ENCODE data around the gene GPRIN2. TPM values are rescaled to one million over a fixed set of nuclear protein-coding genes. Genes with fewer than 3 reads are reported as not detected.

Gene GPRIN2
- total RNA-seq, 3 donors from 2014 or later: 17.2 to 58.7 (median 40.7) TPM

DNA sequence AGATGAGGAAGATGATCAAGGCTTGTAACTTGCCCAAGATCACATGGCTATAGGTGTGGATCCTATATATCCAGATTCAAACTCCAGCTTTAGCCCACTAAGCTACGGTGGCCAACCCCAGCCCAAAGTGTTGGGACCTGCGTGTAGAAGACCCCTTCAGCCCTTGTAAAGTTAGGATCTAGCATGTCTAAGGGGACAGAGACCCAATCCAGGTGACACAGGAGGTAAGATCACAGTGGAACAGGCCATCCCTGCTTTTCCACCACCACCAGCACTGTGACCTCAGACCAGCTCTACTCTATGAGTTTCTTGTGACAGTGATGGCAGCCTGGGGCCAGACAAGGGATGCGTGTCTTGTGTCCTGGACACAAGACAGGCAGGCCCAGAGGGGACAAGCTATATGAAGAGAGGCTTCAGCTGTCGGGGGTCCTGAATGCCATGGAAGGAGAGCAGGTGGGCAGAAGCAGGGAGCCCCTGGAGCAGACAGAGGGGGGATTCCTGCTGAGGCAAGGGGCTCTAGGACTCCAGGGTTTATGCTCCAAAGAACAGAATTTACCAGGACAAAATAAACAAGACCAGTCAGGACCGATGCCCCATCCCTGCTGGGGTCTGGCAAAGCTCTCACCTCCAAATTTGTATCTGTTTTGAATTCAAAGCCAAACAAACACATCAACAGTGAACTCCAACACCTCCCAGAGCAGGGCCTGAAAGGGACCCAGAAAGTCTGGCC is 10.4 kb downstream of the GPRIN2 start:
- peak in 2 of 3 donors; percentile 7 to 44 for DNase-seq
- no peaks in the 10 kb centered on the region for H3K9me3 ChIP-seq
- H3K36me3 ChIP-seq (ENCODE audit: low read depth): no peaks in the 10 kb centered on the region
- peaks cover 15% of the 10 kb centered on the region for H3K4me1 ChIP-seq (ENCODE audit: low read depth)
- TF ChIP-seq, protein P1, sequence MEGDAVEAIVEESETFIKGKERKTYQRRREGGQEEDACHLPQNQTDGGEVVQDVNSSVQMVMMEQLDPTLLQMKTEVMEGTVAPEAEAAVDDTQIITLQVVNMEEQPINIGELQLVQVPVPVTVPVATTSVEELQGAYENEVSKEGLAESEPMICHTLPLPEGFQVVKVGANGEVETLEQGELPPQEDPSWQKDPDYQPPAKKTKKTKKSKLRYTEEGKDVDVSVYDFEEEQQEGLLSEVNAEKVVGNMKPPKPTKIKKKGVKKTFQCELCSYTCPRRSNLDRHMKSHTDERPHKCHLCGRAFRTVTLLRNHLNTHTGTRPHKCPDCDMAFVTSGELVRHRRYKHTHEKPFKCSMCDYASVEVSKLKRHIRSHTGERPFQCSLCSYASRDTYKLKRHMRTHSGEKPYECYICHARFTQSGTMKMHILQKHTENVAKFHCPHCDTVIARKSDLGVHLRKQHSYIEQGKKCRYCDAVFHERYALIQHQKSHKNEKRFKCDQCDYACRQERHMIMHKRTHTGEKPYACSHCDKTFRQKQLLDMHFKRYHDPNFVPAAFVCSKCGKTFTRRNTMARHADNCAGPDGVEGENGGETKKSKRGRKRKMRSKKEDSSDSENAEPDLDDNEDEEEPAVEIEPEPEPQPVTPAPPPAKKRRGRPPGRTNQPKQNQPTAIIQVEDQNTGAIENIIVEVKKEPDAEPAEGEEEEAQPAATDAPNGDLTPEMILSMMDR (IDR thresholded peaks at IDR 0.05): no peak
- intact Hi-C loops (cut with DNase I, micrococcal nuclease): no loop called here
- no peak overlapping the region for H3K4me3 ChIP-seq
- no peak for ATAC-seq

DNA sequence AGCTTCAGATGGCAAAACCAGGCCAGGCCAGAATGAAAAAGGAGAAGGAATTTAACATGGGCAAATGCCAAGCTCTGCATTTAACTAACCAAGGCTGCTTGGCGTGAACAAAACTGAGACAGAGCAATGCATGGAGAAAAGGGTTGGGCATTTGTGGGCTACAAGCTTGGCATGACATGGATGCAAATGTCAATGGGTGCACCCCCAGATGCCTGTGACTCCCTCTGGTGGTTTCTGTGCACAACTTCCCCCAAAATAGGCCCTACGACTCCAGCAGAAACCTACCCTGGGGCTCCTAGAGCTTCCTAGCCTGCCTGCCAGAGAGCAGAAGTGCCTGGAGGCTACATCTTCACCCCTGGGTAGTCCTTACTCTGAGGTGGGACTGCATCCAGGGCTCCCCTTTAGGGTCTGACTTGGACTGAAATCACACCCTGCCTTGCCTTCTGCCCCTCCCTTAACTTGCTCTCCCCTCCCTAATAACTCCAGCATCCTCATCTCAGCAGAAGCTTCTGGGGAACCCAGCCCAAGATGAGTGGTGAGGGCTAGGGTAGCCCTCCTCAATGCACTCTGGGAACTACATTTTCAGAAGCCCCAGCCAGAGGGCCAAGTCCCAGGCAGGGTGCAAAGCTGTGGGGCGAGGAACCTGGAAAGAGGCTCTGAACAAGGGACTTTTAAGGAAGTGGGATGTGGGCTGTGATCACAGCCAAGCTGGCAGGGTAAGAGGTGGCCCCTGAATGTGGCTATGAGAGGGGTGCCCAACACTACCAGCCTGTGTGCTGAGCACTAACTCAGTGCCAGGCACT is 11.3 kb downstream of the GPRIN2 start:
- no peak overlapping the region for H3K4me3 ChIP-seq
- no peaks in the 10 kb centered on the region for H3K36me3 ChIP-seq (ENCODE audit: low read depth)
- intact Hi-C loops (cut with DNase I, micrococcal nuclease): no loop called here
- peaks cover 21% of the 10 kb centered on the region for H3K4me1 ChIP-seq (ENCODE audit: low read depth)
- peak in 2 of 3 donors; percentile 41 to 44 for DNase-seq
- peak; percentile 33 for ATAC-seq
- TF ChIP-seq, protein P1 (IDR thresholded peaks at IDR 0.05): peak; percentile 21
- no peaks in the 10 kb centered on the region for H3K9me3 ChIP-seq

DNA sequence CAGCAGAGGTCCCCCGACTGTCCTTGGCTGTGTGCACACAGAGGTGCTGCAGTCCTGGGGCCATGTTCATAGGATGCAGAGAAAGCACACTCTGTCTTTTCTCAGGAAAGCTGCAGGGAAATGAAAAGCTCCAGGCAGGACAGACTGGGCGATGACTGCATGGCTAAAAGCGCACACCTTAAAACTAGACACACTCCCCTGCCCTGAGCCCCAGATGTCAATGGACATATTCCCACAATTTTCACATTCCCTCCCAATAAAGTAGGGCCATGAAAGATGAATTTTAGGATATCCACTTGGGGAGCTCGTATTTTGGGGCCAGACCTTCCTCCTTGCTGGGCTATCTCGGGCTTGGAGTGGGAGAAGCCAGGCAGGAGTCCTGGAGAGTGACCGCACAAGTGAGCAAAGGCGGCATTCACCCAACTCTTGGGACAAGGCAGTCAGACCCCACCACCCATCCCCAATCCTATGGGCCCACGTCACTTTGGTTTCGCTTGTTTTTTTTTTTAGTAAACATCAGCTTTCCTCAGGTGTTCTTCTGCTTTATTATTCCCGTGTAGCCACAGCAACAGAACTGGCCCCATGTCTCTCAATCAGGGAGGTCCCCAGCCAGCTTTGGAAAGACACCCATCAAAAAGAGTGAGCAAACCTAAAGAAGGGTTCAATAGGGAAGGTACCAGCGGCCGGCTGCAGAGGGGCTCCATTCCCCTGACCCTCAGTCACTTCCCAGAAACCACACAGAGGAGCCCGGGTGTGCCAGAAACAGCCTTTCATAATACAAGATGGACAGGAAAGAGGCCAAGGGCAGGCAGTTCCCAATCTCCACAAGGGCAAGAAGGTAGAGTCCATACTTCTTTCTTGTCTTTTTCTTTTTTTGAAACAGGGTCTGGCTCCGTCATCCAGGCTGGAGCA is 12.7 kb downstream of the GPRIN2 start:
- TF ChIP-seq, protein P1 (IDR thresholded peaks at IDR 0.05): no peak
- no peak overlapping the region for H3K4me3 ChIP-seq
- peak in 2 of 3 donors; percentile 9 to 47 for DNase-seq
- no peaks in the 10 kb centered on the region for H3K9me3 ChIP-seq
- intact Hi-C loops (cut with DNase I, micrococcal nuclease): no loop called here
- peaks cover 29% of the 10 kb centered on the region for H3K4me1 ChIP-seq (ENCODE audit: low read depth)
- H3K36me3 ChIP-seq (ENCODE audit: low read depth): no peaks in the 10 kb centered on the region
- no peak for ATAC-seq

DNA sequence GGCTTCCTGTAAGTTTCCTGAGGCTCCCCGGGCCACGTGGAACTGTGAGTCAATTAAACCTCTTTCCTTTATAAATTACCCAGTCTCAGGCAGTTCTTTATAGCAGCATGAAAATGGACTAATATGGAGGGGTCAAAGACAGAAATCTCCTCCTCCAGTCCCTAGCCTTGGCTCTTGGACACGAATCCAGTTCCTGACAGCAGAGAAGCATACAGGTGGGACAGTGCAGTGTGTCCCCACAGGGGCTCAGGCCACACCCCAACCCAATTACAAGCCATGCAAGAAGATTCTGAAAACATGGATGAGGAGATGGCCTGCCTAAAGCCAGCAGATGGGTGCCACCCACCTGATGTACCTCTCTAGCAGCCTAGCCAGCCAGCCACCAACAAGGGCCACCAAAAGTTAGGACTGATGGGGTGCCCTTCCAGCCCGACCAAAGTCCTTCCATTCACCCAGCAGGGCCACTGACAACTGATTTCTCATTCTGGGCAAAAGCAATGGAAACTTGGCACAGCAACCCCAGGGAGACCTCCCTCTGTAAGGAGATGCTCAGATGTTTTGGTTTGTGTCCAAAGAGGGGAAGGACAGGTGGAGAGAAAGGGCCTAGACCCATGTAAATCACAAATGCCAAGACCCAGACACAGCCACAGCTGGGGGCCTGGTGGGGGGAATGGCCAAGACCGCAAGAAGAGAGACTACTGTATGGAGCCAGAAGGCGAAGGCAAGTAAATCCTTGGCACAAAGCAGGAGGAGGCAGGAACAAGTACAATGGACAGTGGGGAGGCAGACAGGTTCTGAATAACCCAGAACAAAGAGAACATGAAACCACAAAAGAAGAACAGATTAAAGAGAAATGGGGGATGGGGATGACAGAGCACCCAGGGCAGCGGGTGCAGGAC is 13.6 kb downstream of the GPRIN2 start:
- no peaks in the 10 kb centered on the region for H3K9me3 ChIP-seq
- intact Hi-C loops (cut with DNase I, micrococcal nuclease): no loop called here
- TF ChIP-seq, protein P1 (IDR thresholded peaks at IDR 0.05): no peak
- DNase-seq: peak in 2 of 3 donors; percentile 8 to 41
- H3K36me3 ChIP-seq (ENCODE audit: low read depth): no peaks in the 10 kb centered on the region
- H3K4me1 ChIP-seq (ENCODE audit: low read depth): peaks cover 29% of the 10 kb centered on the region
- no peak for ATAC-seq
- no peak overlapping the region for H3K4me3 ChIP-seq
